Jurkat, Clone E6-1 (cell line): ENCODE data around the gene XPA.

Source experiments
- DNase-seq: peaks from one replicate; pipeline ENCODE4 v3.0.0-alpha.2; 2011; ENCODE audit warnings: low read depth, low spot score
- H3K4me3 ChIP-seq: 2 replicates; pipeline ENCODE4 v1.5.1; 2011; ENCODE audit warnings: mild to moderate bottlenecking, low read length, control low read depth, moderate library complexity

XPA gene

GRCh38 chr9:97627624-97628023, 69.5 kb downstream of the XPA start:
- no peak for DNase-seq
- no peak overlapping the region for H3K4me3 ChIP-seq

DNA sequence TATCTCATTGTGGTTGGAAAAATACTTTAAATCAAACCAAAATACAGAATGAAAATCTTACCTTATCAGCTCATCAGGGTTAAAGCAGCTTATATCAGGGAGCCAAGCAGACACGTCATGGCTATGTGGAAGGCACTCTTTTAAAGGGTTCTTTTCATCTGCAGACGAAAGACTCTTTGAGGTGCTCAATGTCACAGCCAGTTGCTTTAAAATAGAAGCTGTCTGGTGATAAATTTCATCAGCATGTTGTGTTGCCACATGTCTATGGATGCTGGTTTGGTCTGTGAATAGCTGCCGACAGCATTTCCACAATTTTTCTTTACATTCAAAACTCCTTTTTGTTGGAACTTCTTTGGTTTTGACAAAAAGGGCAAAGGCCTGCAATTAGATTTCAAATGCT, 71.5 kb downstream of the XPA start:
- no peak overlapping the region for H3K4me3 ChIP-seq
- no peak for DNase-seq
